ENCODE results near the gene NDUFB8. TPM values are rescaled to one million over a fixed set of nuclear protein-coding genes. Genes with fewer than 3 reads are reported as not detected.

The NDUFB8 gene
- total and polyA plus RNA-seq, 2 of the 4 experiments (the other 2 are of a cell fraction), result 99.1 to 265 TPM

DNA sequence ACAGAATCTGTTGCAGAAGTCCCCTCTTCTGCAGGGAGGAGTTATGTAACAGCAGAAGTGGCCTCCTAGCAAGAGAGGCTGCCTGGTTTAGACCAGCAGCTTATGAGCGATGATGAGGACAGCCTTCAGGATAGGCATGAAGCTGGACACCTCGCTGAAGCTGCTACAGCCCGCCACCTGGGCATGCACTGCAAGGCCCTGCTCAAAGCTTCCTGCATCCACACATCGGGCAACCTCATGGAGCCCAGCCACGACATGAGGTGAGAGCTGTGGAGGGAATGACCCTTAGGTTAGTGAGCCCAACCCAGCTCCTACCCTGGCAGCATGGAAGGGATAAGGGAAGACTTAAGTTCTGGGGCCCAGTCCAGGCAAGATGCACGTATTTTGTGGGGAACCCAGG lies 42.1 kb downstream of the NDUFB8 start:
- WGBS, 2 experiments (ENCODE audit: extremely low coverage in 2 of 2, insufficient read length in 1 of 2), result 79% methylated on average over 2 of the region's 6 CpGs; no CpG with 5 or more reads in 1 of the 2 experiments
- Histone ChIP-seq H2BK20ac (ENCODE audit: low read depth, low read length) (no peak overlapping the region), H3K36me3 (ENCODE audit: control insufficient read depth, insufficient read depth, low read length) (peaks cover 20% of the 10 kb centered on the region), H3K27me3 (ENCODE audit: control insufficient read depth, insufficient read depth, low read length) (peaks cover 16% of the 10 kb centered on the region), H3K56ac (ENCODE audit: extremely low read depth, insufficient read depth, low read length) (no peak overlapping the region), H3K14ac (replicated peaks; ENCODE audit: low read depth, low read length) (no peak overlapping the region), H3K9me1 (ENCODE audit: insufficient read depth, low read length) (no peaks in the 10 kb centered on the region), H3K9me3 (ENCODE audit: control insufficient read depth, insufficient read depth, low read length) (no peaks in the 10 kb centered on the region), H4K8ac (ENCODE audit: low read depth in 2 of 2, low read length in 2 of 2) (no peak overlapping the region), H3K4me1 (ENCODE audit: control insufficient read depth, insufficient read depth, low read length) (0 out of 2 replicates have a peak, but pooled peaks cover 2% of the 10 kb centered on the region), H3K9ac (ENCODE audit: low read depth, low read length) (no peak overlapping the region), H3K4ac (ENCODE audit: low read depth, low read length) (no peak overlapping the region), H2AFZ (replicated peaks; ENCODE audit: low read length, poor library complexity) (no peak overlapping the region), H3K23ac (ENCODE audit: low read depth, low read length) (no peak overlapping the region), H4K91ac (ENCODE audit: insufficient read depth, low read depth, low read length) (no peak overlapping the region), H2BK15ac (ENCODE audit: low read depth, low read length) (no peak overlapping the region), H4K20me1 (ENCODE audit: insufficient read depth, low read length) (no peaks in the 10 kb centered on the region), H3K4me2 (ENCODE audit: low read depth, low read length) (no peak overlapping the region), H2BK120ac (ENCODE audit: low read depth, low read length) (no peak overlapping the region), H3K18ac (ENCODE audit: low read depth, low read length) (no peak overlapping the region), H2BK5ac (ENCODE audit: low read depth, low read length, poor library complexity, severe bottlenecking) (no peak overlapping the region), H2AK9ac (replicated peaks; ENCODE audit: low read depth, low read length, poor library complexity) (no peak overlapping the region), H4K5ac (ENCODE audit: low read depth, low read length) (no peak overlapping the region), H3K79me1 (ENCODE audit: low read depth in 1 of 2, low read length in 2 of 2) (no peaks in the 10 kb centered on the region), H3K4me3 (ENCODE audit: insufficient read depth, low read depth, low read length) (no peak overlapping the region), H3K27ac (ENCODE audit: insufficient read depth, low read length) (no peak overlapping the region), H2AK5ac (ENCODE audit: low read depth, low read length) (no peak overlapping the region)
- no peak for ATAC-seq (ENCODE audit: low read depth)
- TF ChIP-seq CEBPB (IDR thresholded peaks at IDR 0.05; ENCODE audit: low read depth, low read length) (no peak), RCOR1 (IDR thresholded peaks at IDR 0.05; ENCODE audit: insufficient replicate concordance, low read length) (no peak), FOS (IDR thresholded peaks at IDR 0.05; ENCODE audit: low read depth, low read length) (no peak), RAD21 (IDR thresholded peaks at IDR 0.05; ENCODE audit: low read length) (no peak), CHD1 (IDR thresholded peaks at IDR 0.05; ENCODE audit: low read depth, low read length) (no peak), BHLHE40 (IDR thresholded peaks at IDR 0.05; ENCODE audit: low read depth, low read length) (no peak), SMC3 (IDR thresholded peaks at IDR 0.05; ENCODE audit: low read depth, low read length) (no peak)
- TF ChIP-seq, protein P1, sequence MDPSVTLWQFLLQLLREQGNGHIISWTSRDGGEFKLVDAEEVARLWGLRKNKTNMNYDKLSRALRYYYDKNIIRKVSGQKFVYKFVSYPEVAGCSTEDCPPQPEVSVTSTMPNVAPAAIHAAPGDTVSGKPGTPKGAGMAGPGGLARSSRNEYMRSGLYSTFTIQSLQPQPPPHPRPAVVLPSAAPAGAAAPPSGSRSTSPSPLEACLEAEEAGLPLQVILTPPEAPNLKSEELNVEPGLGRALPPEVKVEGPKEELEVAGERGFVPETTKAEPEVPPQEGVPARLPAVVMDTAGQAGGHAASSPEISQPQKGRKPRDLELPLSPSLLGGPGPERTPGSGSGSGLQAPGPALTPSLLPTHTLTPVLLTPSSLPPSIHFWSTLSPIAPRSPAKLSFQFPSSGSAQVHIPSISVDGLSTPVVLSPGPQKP (IDR thresholded peaks at IDR 0.05; ENCODE audit: borderline replicate concordance, low read depth, low read length), result no peak
- no TSS peak for BruUV-seq (replicated peaks)
- in situ Hi-C loops (cut with MboI; ENCODE audit: low sequenced_read_pairs), result no loop called here
- ChIA-PET POLR2A (ENCODE audit: unreplicated experiment) (no interaction called here), CTCF (no interaction called here)
- no peak for DNase-seq
- intact Hi-C loops (cut with micrococcal nuclease), result no loop called here
- dilution Hi-C loops (cut with HindIII; ENCODE audit: low sequenced_read_pairs, unreplicated experiment), result no loop called here

All from IMR-90 (cell line).